NCI-H82 treated with DMSO at 0.1 percent for 48 hours (cell line): ENCODE measurements around the gene POTED.
"Not testable (repeated sequence)": the region's sequence is repeated elsewhere in the genome, so short reads cannot be mapped to it uniquely, and the experiment has no call there.

ENCODE experiments used
- DNase-seq: peaks from one replicate; lab custom pipeline; 2025; ENCODE audit not compliant: unreplicated experiment; lab: John Stamatoyannopoulos, UW

The POTED gene

GRCh38 chr21:13609477-13609876 is at the start of gene POTED:
Gene POTED, plus strand, starts transcription at chr21:13609777. Its CDS starts 452 bp downstream, at chr21:13610229.
- DNase-seq, result not testable (repeated sequence)

- not testable (repeated sequence) for DNase-seq
Measured at GRCh38 chr21:13650101-13650500, 40.5 kb downstream of the POTED start.

GRCh38 chr21:13651746-13652145 is 42.2 kb downstream of the POTED start:
- not testable (repeated sequence) for DNase-seq
